Esophagus muscularis mucosa (tissue), 4 donors: ENCODE results near the gene VSTM2A.

Experiments used
- CTCF ChIP-seq, 3 experiments: fragments of 200-600 bp in 2 of 3; fragments of 450-650 bp in 1 of 3; sonication (generic) in 2 of 3; IDR thresholded peaks; one replicate each; pipeline ENCODE4 v1.5.1; 2017 to 2019; ENCODE audit warnings: antibody characterized with exemption in 3 of 3, mild to moderate bottlenecking in 2 of 3, moderate library complexity in 1 of 3
- EP300 ChIP-seq: sonication (generic); formaldehyde crosslinking; IDR thresholded peaks from one replicate; pipeline ENCODE4 v1.6.1; 2017; ENCODE audit warnings: antibody characterized with exemption
- POLR2A ChIP-seq: fragments of 450-650 bp; IDR thresholded peaks from one replicate; pipeline ENCODE4 v1.6.1; 2017; ENCODE audit warnings: antibody characterized with exemption, moderate library complexity, mild to moderate bottlenecking, low read depth
- POLR2AphosphoS5 ChIP-seq, 2 donors: sonication (generic); formaldehyde crosslinking; IDR thresholded peaks; one replicate each; pipeline ENCODE4 v1.6.1; 2017; ENCODE audit warnings: antibody characterized with exemption in 2 of 2

- no peak for TF ChIP-seq CTCF (IDR thresholded peaks at IDR 0.05)
- TF ChIP-seq POLR2A: no peak
- TF ChIP-seq EP300: no peak
- TF ChIP-seq POLR2AphosphoS5 (IDR thresholded peaks at IDR 0.05): no peak
Observed at GRCh38 chr7:54541669-54542625, at the start of gene VSTM2A.
